Activated naive CD8-positive, alpha-beta T cell treated with anti-CD3 and anti-CD28 coated beads, Interleukin-2, amount 50 U/mL, for 24 hours (primary cell): ENCODE data around the gene FAU.
A peak's percentile ranks its signal among the peaks of the same experiment; 100 is the strongest.

ENCODE experiments used
- ATAC-seq: fragments of 150-1000 bp; cut with Tn5 transposase; one replicate; pipeline ENCODE4 v1.10.0; 2021
- DNase-seq: peaks from one replicate; pipeline ENCODE4 v3.0.0; 2021
- H3K27ac Mint-ChIP-seq: one replicate; pipeline ENCODE4 v1.8.0; 2021; ENCODE audit warnings: mild to moderate bottlenecking, mixed read lengths
- H3K27me3 Mint-ChIP-seq: one replicate; pipeline ENCODE4 v1.8.0; 2021; ENCODE audit warnings: mixed read lengths
- H3K36me3 Mint-ChIP-seq: one replicate; pipeline ENCODE4 v1.8.0; 2021; ENCODE audit warnings: low read depth, mixed read lengths
- H3K4me1 Mint-ChIP-seq: one replicate; pipeline ENCODE4 v1.8.0; 2021; ENCODE audit warnings: mixed read lengths
- H3K4me3 Mint-ChIP-seq: one replicate; pipeline ENCODE4 v1.8.0; 2021; ENCODE audit warnings: mild to moderate bottlenecking, moderate library complexity, mixed read lengths
- H3K9me3 Mint-ChIP-seq: one replicate; pipeline ENCODE4 v1.8.0; 2021; ENCODE audit warnings: mixed read lengths

FAU gene

DNA sequence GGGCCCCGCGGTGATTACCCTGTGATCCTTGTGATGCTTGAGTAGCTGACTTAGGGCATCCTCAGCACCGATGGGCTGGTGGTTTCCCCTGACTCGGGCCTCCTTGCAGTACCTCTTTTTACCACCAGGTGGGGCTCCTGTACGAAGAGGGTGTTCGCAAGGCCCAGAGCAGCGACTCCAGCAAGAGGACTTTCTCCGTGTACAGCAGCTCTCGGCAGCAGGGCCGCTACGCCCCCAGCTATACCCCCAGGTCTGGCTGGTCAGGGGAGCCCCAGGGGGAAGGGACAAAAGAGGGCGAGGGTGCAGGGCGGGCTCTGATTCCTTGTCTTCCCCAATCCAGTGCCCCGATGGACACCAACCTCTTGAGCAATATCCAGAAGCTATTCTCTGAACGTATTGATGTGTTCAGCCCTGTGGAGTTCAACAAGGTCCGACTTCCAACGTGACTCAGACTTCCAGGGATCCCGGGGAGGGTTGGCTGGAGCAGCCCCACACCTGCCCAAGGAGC, 11.5 kb downstream of the FAU start:
- Mint-ChIP-seq H3K9me3 (no peaks in the 10 kb centered on the region), H3K4me3 (no peak overlapping the region), H3K27ac (no peak overlapping the region), H3K27me3 (no peaks in the 10 kb centered on the region), H3K4me1 (peaks cover 36% of the 10 kb centered on the region), H3K36me3 (peaks cover 9% of the 10 kb centered on the region)
- peak; percentile 98 for DNase-seq
- ATAC-seq, result peak; percentile 52

DNA sequence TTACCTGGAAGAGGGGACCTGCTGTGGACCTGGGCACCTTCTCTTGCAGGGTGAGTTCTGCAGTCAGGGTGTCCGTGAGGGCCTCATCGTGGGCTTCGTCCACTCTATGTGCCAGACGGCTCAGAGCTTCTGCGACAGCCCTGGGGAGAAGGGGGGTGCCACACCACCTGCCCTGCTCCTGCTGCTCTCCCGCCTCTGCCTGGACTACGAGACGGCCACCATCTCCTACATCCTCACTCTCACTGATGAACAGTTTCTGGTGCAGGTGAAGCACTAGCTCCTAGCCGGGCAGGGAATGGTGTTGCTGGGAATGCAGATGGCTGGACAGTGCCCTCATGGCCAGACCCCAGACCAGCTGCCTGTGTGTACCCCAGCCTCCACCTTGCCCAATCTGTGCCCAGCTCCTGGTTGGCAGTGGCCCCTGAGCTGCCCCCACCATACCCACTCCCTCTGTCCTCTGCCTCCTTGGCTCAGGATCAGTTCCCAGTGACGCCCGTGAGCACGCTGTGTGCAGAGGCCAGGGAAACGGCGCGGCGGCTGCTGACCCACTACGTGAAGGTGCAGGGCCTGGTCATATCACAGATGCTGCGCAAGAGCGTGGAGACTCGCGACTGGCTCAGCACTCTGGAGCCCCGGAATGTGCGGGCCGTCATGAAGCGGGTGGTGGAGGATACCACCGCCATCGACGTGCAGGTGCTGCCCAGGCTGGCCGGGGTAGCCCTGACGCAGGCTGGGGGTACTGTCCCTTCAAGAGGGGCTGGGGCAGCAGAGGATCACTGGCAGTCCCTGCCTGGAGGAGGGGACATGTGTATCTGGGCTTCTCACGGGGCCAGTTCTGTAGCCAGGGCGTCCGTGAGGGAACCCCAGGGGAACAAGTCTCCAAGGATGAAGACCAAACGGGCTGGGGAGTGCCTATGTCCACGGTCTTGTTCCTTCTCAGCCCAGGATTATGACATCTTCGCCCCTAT, 12.4 kb downstream of the FAU start:
- Mint-ChIP-seq H3K9me3 (no peaks in the 10 kb centered on the region), H3K27me3 (no peaks in the 10 kb centered on the region), H3K36me3 (peaks cover 10% of the 10 kb centered on the region), H3K27ac (no peak overlapping the region), H3K4me1 (peaks cover 34% of the 10 kb centered on the region), H3K4me3 (no peak overlapping the region)
- DNase-seq (no peak), ATAC-seq (no peak)

DNA sequence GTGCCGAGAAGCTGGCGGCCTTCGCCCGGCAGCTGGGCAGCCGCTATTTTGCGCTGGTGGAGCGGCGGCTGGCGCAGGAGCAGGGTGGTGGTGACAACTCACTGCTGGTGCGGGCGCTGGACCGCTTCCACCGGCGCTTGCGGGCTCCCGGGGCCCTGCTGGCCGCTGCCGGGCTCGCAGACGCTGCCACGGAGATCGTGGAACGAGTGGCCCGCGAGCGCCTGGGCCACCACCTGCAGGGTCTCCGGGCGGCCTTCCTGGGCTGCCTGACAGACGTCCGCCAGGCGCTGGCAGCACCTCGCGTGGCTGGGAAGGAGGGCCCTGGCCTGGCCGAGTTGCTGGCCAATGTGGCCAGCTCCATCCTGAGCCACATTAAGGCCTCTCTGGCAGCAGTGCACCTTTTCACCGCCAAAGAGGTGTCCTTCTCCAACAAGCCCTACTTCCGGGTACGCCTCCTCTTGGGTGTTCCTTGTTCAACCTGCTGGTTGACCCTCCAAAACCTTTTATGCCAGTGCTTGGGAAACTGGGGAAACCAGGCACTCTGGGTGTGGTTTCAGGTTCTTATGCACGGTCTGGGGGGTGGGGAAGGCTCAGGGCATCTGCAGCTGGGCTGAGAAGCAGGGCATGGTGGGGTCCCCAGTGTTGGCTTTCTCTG, 13.3 kb downstream of the FAU start:
- Mint-ChIP-seq H3K4me1 (peaks cover 26% of the 10 kb centered on the region), H3K36me3 (peaks cover 11% of the 10 kb centered on the region), H3K27ac (no peak overlapping the region), H3K9me3 (no peaks in the 10 kb centered on the region), H3K4me3 (no peak overlapping the region), H3K27me3 (no peaks in the 10 kb centered on the region)
- ATAC-seq (no peak), DNase-seq (no peak)

DNA sequence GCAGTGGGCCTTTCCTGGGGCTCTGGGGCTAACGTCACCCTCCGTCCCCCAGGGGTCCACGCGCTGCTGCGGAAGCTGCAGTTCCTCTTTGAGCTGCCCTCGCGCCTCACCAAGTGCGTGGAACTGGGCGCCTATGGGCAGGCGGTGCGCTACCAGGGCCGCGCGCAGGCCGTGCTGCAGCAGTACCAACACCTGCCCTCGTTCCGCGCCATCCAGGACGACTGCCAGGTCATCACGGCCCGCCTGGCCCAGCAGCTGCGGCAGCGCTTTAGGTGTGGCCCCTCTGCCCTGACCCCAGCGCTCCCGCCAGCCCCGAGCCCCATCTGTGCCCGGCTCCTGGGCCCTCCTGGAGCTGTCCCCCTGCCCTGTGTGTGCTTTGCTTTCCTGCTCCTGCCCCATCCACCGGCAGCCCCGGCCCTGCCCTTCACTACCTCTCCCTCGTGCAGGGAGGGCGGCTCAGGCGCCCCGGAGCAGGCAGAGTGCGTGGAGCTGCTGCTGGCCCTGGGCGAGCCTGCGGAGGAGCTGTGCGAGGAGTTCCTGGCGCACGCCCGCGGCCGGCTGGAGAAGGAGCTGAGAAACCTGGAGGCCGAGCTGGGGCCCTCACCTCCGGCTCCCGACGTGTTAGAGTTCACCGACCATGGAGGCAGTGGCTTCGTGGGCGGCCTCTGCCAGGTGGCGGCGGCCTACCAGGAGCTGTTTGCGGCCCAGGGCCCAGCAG, 14.0 kb downstream of the FAU start:
- no peak overlapping the region for H3K27ac Mint-ChIP-seq
- H3K9me3 Mint-ChIP-seq, result no peaks in the 10 kb centered on the region
- no peak for DNase-seq
- no peak overlapping the region for H3K4me3 Mint-ChIP-seq
- peaks cover 11% of the 10 kb centered on the region for H3K36me3 Mint-ChIP-seq
- H3K4me1 Mint-ChIP-seq, result peaks cover 19% of the 10 kb centered on the region
- no peak for ATAC-seq
- no peaks in the 10 kb centered on the region for H3K27me3 Mint-ChIP-seq

GRCh38 chr11:65107078-65107477, 14.9 kb downstream of the FAU start:
- Mint-ChIP-seq H3K4me1 (peaks cover 17% of the 10 kb centered on the region), H3K27ac (no peak overlapping the region), H3K9me3 (no peaks in the 10 kb centered on the region), H3K4me3 (no peak overlapping the region), H3K27me3 (no peaks in the 10 kb centered on the region), H3K36me3 (peaks cover 11% of the 10 kb centered on the region)
- ATAC-seq, result no peak
- DNase-seq, result no peak

GRCh38 chr11:65104628-65105027, 17.3 kb downstream of the FAU start:
- Mint-ChIP-seq H3K4me3 (no peak overlapping the region), H3K27me3 (no peaks in the 10 kb centered on the region), H3K9me3 (no peaks in the 10 kb centered on the region), H3K36me3 (peaks cover 14% of the 10 kb centered on the region), H3K4me1 (no peaks in the 10 kb centered on the region), H3K27ac (no peak overlapping the region)
- no peak for DNase-seq
- no peak for ATAC-seq

- Mint-ChIP-seq H3K27me3 (no peaks in the 10 kb centered on the region), H3K4me3 (no peak overlapping the region), H3K9me3 (no peaks in the 10 kb centered on the region), H3K27ac (peak overlapping the region; percentile 7), H3K4me1 (peaks cover 2% of the 10 kb centered on the region), H3K36me3 (peaks cover 19% of the 10 kb centered on the region)
- ATAC-seq, result no peak
- DNase-seq, result no peak
Observed at GRCh38 chr11:65103476-65103875, 18.5 kb downstream of the FAU start.

DNA sequence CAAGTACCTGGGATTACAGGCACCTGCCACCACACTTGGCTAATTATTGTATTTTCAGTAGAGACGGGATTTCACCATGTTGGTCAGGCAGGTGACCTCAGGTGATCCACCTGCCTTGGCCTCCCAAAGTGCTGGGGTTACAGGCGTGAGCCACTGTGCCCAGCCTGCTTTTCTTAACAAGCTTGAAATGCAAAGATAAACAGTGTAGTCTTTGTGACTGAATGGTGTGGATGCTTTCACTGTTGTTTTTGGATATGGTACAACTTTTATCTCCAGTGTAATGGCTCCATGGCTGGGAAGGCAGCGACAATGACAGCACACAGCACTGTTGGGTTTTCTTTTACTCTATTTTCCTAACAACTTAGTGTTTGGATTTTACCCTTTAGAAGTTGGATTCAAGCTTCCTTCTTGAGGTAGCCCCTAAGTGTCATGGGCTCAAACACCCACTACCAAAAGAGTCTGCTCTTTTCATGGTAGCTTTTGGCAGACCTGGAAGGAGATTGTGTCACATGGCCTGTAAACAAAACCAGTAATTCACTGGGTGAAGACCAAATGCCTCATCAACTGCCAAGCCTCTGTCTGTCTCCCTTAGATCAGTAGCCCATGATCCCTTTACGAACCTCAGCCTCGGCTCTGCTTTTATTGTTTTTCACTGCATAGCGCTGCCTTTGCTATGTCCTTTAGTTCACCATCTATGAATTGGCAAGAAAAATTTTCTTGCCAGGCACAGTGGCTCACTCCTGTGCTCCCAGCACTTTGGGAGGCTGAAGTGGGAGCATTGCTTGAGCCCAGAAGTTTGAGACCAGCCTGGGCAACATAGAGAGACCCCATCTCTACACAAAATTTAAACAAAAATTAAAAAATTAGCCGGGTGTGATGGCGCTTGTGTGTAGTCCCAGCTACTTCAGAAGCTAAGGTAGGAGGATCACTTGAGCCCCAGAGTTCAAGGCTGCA, 19.5 kb downstream of the FAU start:
- no peak for DNase-seq
- peaks cover 4% of the 10 kb centered on the region for H3K4me1 Mint-ChIP-seq
- no peaks in the 10 kb centered on the region for H3K9me3 Mint-ChIP-seq
- H3K36me3 Mint-ChIP-seq, result peaks cover 21% of the 10 kb centered on the region
- H3K27me3 Mint-ChIP-seq, result no peaks in the 10 kb centered on the region
- no peak overlapping the region for H3K27ac Mint-ChIP-seq
- no peak overlapping the region for H3K4me3 Mint-ChIP-seq
- ATAC-seq, result no peak

GRCh38 chr11:65100674-65101350, 21.1 kb downstream of the FAU start:
- DNase-seq (no peak), ATAC-seq (no peak)
- Mint-ChIP-seq H3K27ac (no peak overlapping the region), H3K27me3 (no peaks in the 10 kb centered on the region), H3K4me1 (peaks cover 12% of the 10 kb centered on the region), H3K9me3 (no peaks in the 10 kb centered on the region), H3K36me3 (peaks cover 14% of the 10 kb centered on the region), H3K4me3 (no peak overlapping the region)

GRCh38 chr11:65096926-65097325, 25.0 kb downstream of the FAU start:
- H3K9me3 Mint-ChIP-seq, result no peaks in the 10 kb centered on the region
- H3K4me1 Mint-ChIP-seq, result peaks cover 16% of the 10 kb centered on the region
- peak overlapping the region; percentile 46 for H3K27ac Mint-ChIP-seq
- peaks cover 9% of the 10 kb centered on the region for H3K36me3 Mint-ChIP-seq
- DNase-seq, result no peak
- H3K4me3 Mint-ChIP-seq, result peak overlapping the region; percentile 91
- no peaks in the 10 kb centered on the region for H3K27me3 Mint-ChIP-seq
- no peak for ATAC-seq

DNA sequence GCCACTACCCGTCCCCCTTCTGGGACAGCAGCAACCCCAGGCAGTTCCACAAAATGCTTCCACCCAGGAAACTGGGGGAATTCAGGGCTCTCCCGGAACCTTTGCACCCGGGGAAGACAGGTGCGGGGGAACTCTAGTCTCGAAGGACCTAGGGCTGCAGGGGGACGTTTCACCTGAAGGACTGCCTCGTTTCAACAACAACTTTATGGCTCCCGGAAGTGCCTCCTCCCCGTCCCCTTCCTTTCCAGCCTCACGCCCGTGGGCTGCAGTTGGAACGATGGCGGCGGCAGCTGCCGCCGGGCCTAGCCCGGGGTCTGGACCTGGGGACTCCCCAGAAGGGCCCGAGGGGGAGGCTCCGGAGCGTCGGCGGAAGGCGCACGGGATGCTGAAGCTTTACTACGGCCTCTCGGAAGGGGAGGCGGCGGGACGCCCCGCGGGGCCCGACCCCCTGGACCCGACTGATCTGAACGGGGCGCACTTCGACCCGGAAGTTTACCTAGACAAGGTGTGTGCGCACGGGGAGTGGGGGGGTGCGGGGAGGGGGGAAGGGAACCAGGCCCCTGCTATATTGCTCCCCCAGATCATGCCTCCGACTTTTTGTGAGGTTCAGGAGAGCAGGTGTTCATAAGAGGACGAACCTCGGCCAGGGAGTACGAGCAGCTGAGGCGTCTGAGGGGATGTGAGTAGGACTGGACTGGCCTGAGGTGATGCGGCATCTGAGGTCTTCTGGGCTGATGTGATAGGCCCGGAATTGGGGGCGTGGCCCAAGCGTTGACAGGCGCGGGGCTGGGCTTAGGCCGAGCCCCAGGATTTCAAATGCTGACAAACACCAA, 25.7 kb downstream of the FAU start, which contains the start of gene VPS51:
VPS51 (plus strand) TSS at position 241 of the 833 bp plus-strand sequence; CDS start at position 278, 37 bp downstream.
- Mint-ChIP-seq H3K4me3 (peak within 1 kb of the TSS; percentile 91), H3K27ac (peak within 1 kb of the TSS; percentile 90), H3K4me1 (peaks cover 16% of the 10 kb centered on the region), H3K27me3 (no peaks in the 10 kb centered on the region), H3K9me3 (no peaks in the 10 kb centered on the region), H3K36me3 (peaks cover 9% of the 10 kb centered on the region)
- peak; percentile 85 for DNase-seq
- peak; percentile 98 for ATAC-seq

GRCh38 chr11:65095427-65095826, 26.5 kb downstream of the FAU start:
- no peak for DNase-seq
- H3K9me3 Mint-ChIP-seq, result no peaks in the 10 kb centered on the region
- H3K4me1 Mint-ChIP-seq, result peaks cover 16% of the 10 kb centered on the region

More at GRCh38 chr11:65095427-65095826, 26.5 kb downstream of the FAU start:
- peak overlapping the region; percentile 90 for H3K27ac Mint-ChIP-seq
- H3K36me3 Mint-ChIP-seq, result peaks cover 9% of the 10 kb centered on the region
- peak overlapping the region; percentile 91 for H3K4me3 Mint-ChIP-seq
- no peak for ATAC-seq
- H3K27me3 Mint-ChIP-seq, result no peaks in the 10 kb centered on the region
